Endodermal cell (in vitro differentiated cells): ENCODE results near the gene NRP1. TPM values are rescaled to one million over a fixed set of nuclear protein-coding genes. Genes with fewer than 3 reads are reported as not detected.

Experiments
- DNase-seq: peaks from one replicate; pipeline ENCODE4 v3.0.0-alpha.2; 2017
- H3K27ac ChIP-seq: 2 replicates; pipeline ENCODE4 v1.5.1; 2013; ENCODE audit warnings: mild to moderate bottlenecking, low read depth, low read length, moderate library complexity
- H3K27me3 ChIP-seq: 2 replicates; pipeline ENCODE4 v1.6.1; 2013; ENCODE audit warnings: mild to moderate bottlenecking, low read length, moderate library complexity; ENCODE audit not compliant: insufficient read depth, control insufficient read depth, poor library complexity, severe bottlenecking
- H3K36me3 ChIP-seq: 2 replicates; pipeline ENCODE4 v1.7.0; 2013; ENCODE audit warnings: mild to moderate bottlenecking, low read length, moderate library complexity; ENCODE audit not compliant: control insufficient read depth, insufficient read depth
- H3K4me1 ChIP-seq: one replicate; pipeline ENCODE4 v1.7.0; 2013; ENCODE audit warnings: low read length; ENCODE audit not compliant: control insufficient read depth, insufficient read depth
- H3K4me3 ChIP-seq: 2 replicates; pipeline ENCODE4 v1.5.1; 2013; ENCODE audit warnings: mild to moderate bottlenecking, low read length, moderate library complexity
- H3K9ac ChIP-seq: 2 replicates; pipeline ENCODE4 v1.6.1; 2013; ENCODE audit warnings: mild to moderate bottlenecking, low read length, moderate library complexity; ENCODE audit not compliant: poor library complexity, severe bottlenecking; ENCODE audit errors: extremely low read depth
- H3K9me3 ChIP-seq: 2 replicates; pipeline ENCODE4 v1.6.1; 2013; ENCODE audit warnings: mild to moderate bottlenecking, low read length, moderate library complexity; ENCODE audit not compliant: control insufficient read depth
- H3K27ac Mint-ChIP-seq: 2 replicates; pipeline ENCODE4 v1.8.0; 2020; ENCODE audit warnings: mixed read lengths
- H3K27me3 Mint-ChIP-seq: 2 replicates; pipeline ENCODE4 v1.8.0; 2021; ENCODE audit warnings: mild to moderate bottlenecking, mixed read lengths; ENCODE audit not compliant: insufficient read depth
- H3K36me3 Mint-ChIP-seq: 2 replicates; pipeline ENCODE4 v1.8.0; 2020; ENCODE audit warnings: low read depth, mixed read lengths
- H3K4me1 Mint-ChIP-seq: 2 replicates; pipeline ENCODE4 v1.8.0; 2020; ENCODE audit warnings: mixed read lengths
- H3K4me3 Mint-ChIP-seq: 2 replicates; pipeline ENCODE4 v1.8.0; 2020; ENCODE audit warnings: mild to moderate bottlenecking, moderate library complexity, mixed read lengths
- H3K9me3 Mint-ChIP-seq: 2 replicates; pipeline ENCODE4 v1.8.0; 2020; ENCODE audit warnings: mild to moderate bottlenecking, mixed read lengths
- CTCF ChIP-seq: fragments of 200-600 bp; sonication (generic); conservative IDR thresholded peaks from 2 replicates; pipeline ENCODE4 v1.5.0; 2021; ENCODE audit warnings: antibody characterized with exemption, mild to moderate bottlenecking
- WGBS, 2 experiments: methylation state at CpG; one replicate each; pipeline versions ENCODE4 v1.1.5 to v1.1.7; 2013; ENCODE audit warnings: missing lambda C conversion rate in 2 of 2, mixed read lengths in 1 of 2; ENCODE audit not compliant: insufficient coverage in 1 of 2, insufficient read length in 1 of 2; 5-methylcytosine and 5-hydroxymethylcytosine counted together
- total RNA-seq, 2 donors: library from RNA; stranded (reverse); fragmentation: NEBNext Ultra II Directional in 1 of 2; extraction: Animal tissue kit (Norgen Biotek cat#: 25700) in 1 of 2; gene quantifications; 2 replicates in 1 of 2; 3 replicates in 1 of 2; pipeline ENCODE4 v1.2.1, GENCODE V29; 2021

NRP1 gene
- total RNA-seq, 2 donors from 2014 or later = 20.7 to 30.6 TPM

GRCh38 chr10:33231621-33232350 lies 102.7 kb downstream of the NRP1 start:
- Mint-ChIP-seq H3K36me3 (peaks cover 3% of the 10 kb centered on the region), H3K27ac (no peak overlapping the region), H3K9me3 (no peaks in the 10 kb centered on the region), H3K4me1 (peaks cover 47% of the 10 kb centered on the region), H3K27me3 (no peaks in the 10 kb centered on the region), H3K4me3 (no peak overlapping the region)
- Histone ChIP-seq H3K27me3 (no peaks in the 10 kb centered on the region), H3K9ac (no peak overlapping the region), H3K4me3 (no peak overlapping the region), H3K27ac (no peak overlapping the region), H3K4me1 (peaks cover 20% of the 10 kb centered on the region), H3K36me3 (peaks cover 30% of the 10 kb centered on the region), H3K9me3 (no peaks in the 10 kb centered on the region)
- no peak for TF ChIP-seq CTCF
- DNase-seq = no peak
- 94 to 96% methylated on average over 5 to 7 of the region's 7 CpGs for WGBS, 2 experiments

GRCh38 chr10:33229949-33230267 lies 104.6 kb downstream of the NRP1 start:
- 88% methylated on average over 2 of the region's 2 CpGs; no CpG with 5 or more reads in 1 of the 2 experiments for WGBS, 2 experiments
- Histone ChIP-seq H3K27me3 (no peaks in the 10 kb centered on the region), H3K9me3 (no peaks in the 10 kb centered on the region), H3K27ac (no peak overlapping the region), H3K9ac (no peak overlapping the region), H3K4me3 (no peak overlapping the region), H3K36me3 (peaks cover 40% of the 10 kb centered on the region), H3K4me1 (peaks cover 16% of the 10 kb centered on the region)
- no peak overlapping the region for H3K4me3 Mint-ChIP-seq
- H3K9me3 Mint-ChIP-seq = no peaks in the 10 kb centered on the region
- no peak for DNase-seq
- no peak for TF ChIP-seq CTCF
- no peaks in the 10 kb centered on the region for H3K27me3 Mint-ChIP-seq
- peaks cover 22% of the 10 kb centered on the region for H3K36me3 Mint-ChIP-seq
- peak overlapping the region; percentile 37 for H3K27ac Mint-ChIP-seq
- peaks cover 37% of the 10 kb centered on the region for H3K4me1 Mint-ChIP-seq

GRCh38 chr10:33229252-33229948 lies 105.1 kb downstream of the NRP1 start:
- 91 to 95% methylated on average over 3 of the region's 3 CpGs for WGBS, 2 experiments
- peaks cover 36% of the 10 kb centered on the region for H3K4me1 Mint-ChIP-seq
- no peak overlapping the region for H3K27ac ChIP-seq

More at GRCh38 chr10:33229252-33229948, 105.1 kb downstream of the NRP1 start:
- TF ChIP-seq CTCF = no peak
- Histone ChIP-seq H3K4me1 (peaks cover 17% of the 10 kb centered on the region), H3K4me3 (no peak overlapping the region), H3K36me3 (peaks cover 46% of the 10 kb centered on the region), H3K9ac (no peak overlapping the region), H3K9me3 (no peaks in the 10 kb centered on the region), H3K27me3 (no peaks in the 10 kb centered on the region)
- no peak overlapping the region for H3K4me3 Mint-ChIP-seq
- H3K27ac Mint-ChIP-seq = no peak overlapping the region
- no peaks in the 10 kb centered on the region for H3K27me3 Mint-ChIP-seq
- no peak for DNase-seq
- peaks cover 27% of the 10 kb centered on the region for H3K36me3 Mint-ChIP-seq
- no peaks in the 10 kb centered on the region for H3K9me3 Mint-ChIP-seq
